ENCODE results near the gene FCHSD1.
A peak's percentile ranks its signal among the peaks of the same experiment; 100 is the strongest.

The FCHSD1 gene

GRCh38 chr5:141618804-141619554 lies 32.2 kb downstream of the FCHSD1 start, which contains the start of gene DIAPH1:
TSS of gene DIAPH1 (minus strand) at chr5:141619000. CDS start at chr5:141618914, 86 bp downstream.
- H3K4me3 ChIP-seq (ENCODE audit: low read depth, low read length): peak within 1 kb of the TSS; percentile 89

GRCh38 chr5:141618030-141618803 lies 33.0 kb downstream of the FCHSD1 start:
- DNase-seq (ENCODE audit: low read depth): peak; percentile 91

More at GRCh38 chr5:141618804-141619554, 32.2 kb downstream of the FCHSD1 start, which contains the start of gene DIAPH1:
- DNase-seq (ENCODE audit: low read depth): peak; percentile 87
- TF ChIP-seq CTCF (IDR thresholded peaks at IDR 0.05; ENCODE audit: control insufficient read depth, extremely low read depth, insufficient read depth): peak; percentile 96

GRCh38 chr5:141617682-141618029 lies 33.6 kb downstream of the FCHSD1 start:
- H3K4me3 ChIP-seq (ENCODE audit: low read depth, low read length): peak overlapping the region; percentile 89
- no peak for TF ChIP-seq CTCF (IDR thresholded peaks at IDR 0.05; ENCODE audit: control insufficient read depth, extremely low read depth, insufficient read depth)
- DNase-seq (ENCODE audit: low read depth): no peak

More at GRCh38 chr5:141618030-141618803, 33.0 kb downstream of the FCHSD1 start:
- no peak for TF ChIP-seq CTCF (IDR thresholded peaks at IDR 0.05; ENCODE audit: control insufficient read depth, extremely low read depth, insufficient read depth)
- H3K4me3 ChIP-seq (ENCODE audit: low read depth, low read length): peak overlapping the region; percentile 89

GRCh38 chr5:141617128-141617527 lies 34.1 kb downstream of the FCHSD1 start:
- TF ChIP-seq CTCF (IDR thresholded peaks at IDR 0.05; ENCODE audit: control insufficient read depth, extremely low read depth, insufficient read depth): no peak
- DNase-seq (ENCODE audit: low read depth): no peak
- H3K4me3 ChIP-seq (ENCODE audit: low read depth, low read length): peak overlapping the region; percentile 89

GRCh38 chr5:141615991-141616720 lies 35.1 kb downstream of the FCHSD1 start:
- no peak for TF ChIP-seq CTCF (IDR thresholded peaks at IDR 0.05; ENCODE audit: control insufficient read depth, extremely low read depth, insufficient read depth)
- peak overlapping the region; percentile 89 for H3K4me3 ChIP-seq (ENCODE audit: low read depth, low read length)
- DNase-seq (ENCODE audit: low read depth): no peak

- H3K4me3 ChIP-seq (ENCODE audit: low read depth, low read length): no peak overlapping the region
- no peak for DNase-seq (ENCODE audit: low read depth)
- TF ChIP-seq CTCF (IDR thresholded peaks at IDR 0.05; ENCODE audit: control insufficient read depth, extremely low read depth, insufficient read depth): no peak
These were observed 37.9 kb downstream of the FCHSD1 start for GRCh38 chr5:141613344-141613743.

Data from LNCaP clone FGC (cell line).